NCI-H2227 (cell line): ENCODE measurements around the gene SNX17.
A peak's percentile ranks its signal among the peaks of the same experiment; 100 is the strongest.
"Not testable (repeated sequence)": the region's sequence is repeated elsewhere in the genome, so short reads cannot be mapped to it uniquely, and the experiment has no call there.

Experiments used
- DNase-seq: peaks from one replicate; lab custom pipeline; 2025; ENCODE audit not compliant: unreplicated experiment; lab: John Stamatoyannopoulos, UW

SNX17 gene, protein sequence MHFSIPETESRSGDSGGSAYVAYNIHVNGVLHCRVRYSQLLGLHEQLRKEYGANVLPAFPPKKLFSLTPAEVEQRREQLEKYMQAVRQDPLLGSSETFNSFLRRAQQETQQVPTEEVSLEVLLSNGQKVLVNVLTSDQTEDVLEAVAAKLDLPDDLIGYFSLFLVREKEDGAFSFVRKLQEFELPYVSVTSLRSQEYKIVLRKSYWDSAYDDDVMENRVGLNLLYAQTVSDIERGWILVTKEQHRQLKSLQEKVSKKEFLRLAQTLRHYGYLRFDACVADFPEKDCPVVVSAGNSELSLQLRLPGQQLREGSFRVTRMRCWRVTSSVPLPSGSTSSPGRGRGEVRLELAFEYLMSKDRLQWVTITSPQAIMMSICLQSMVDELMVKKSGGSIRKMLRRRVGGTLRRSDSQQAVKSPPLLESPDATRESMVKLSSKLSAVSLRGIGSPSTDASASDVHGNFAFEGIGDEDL

DNA sequence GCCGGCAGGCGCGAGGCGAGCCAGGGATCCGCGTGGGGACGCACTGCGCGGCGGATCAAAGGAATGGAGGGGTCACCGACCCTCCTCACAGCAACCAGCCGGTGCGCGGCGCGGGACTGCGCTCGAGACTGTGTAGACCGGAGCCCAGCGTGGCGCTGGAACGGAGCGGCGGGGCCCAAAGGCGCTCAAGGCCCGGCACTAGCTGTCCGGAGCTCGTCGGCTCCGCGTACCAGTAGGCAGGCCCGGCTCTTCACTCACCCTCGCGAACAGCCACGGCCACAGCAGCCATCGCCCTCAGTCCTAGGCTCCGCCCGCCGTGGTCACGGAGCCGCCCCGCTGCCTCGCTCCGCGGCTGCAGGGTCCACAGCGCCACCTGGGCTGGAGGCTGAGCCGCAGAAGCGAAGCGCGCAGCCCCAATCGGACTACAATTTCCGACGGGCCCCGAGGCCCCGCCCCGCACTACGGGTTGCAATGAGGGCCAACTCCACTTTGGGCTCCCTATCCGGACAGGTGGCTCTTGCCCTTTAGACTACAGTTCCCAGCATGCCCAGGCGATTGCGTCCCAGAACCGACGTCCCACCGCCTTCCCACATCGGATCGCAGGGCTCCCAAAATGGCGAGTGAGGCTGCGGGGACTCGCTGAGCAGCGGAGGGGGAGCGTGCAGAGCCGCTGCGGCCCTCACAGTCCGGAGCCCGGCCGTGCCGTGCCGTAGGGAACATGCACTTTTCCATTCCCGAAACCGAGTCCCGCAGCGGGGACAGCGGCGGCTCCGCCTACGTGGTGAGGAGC lies at the start of gene SNX17, which contains the start of gene EIF2B4:
Gene SNX17, plus strand, starts transcription at position 591 of the 790 bp plus-strand sequence. Its CDS starts 128 bp downstream, at position 719.
Gene EIF2B4, minus strand, starts transcription at position 313 of the 790 bp plus-strand sequence. Its CDS starts 24 bp downstream, at position 289.
- peak; percentile 99 for DNase-seq

DNA sequence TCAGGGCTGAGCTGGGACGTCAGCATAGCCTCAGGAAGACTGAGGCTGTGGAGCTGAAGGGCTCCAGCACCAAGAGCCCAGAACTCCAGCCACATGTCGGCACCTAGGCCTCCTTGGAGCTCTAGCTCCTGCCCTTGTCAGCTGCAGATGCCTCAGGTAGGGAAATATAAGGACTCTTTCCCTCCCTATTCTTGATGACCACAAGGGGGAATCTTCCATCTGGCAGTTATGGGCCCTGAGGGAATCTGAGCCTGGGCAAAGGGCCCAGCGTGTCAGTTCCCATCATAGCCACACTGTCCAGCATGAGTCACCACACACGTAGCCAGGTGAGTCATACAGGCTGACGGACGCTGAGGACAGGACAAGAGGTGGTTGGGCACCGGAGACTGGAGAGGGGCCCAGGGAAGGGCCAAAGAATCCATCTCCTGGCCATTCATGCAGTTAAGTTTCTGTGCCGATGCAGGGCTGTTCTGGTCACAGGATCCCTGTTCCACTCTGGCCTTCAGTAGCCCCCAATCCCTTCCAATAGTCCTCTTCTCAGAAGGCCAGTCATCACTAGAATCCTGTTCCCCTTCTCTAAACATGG lies 49.4 kb upstream of the SNX17 start:
- peak; percentile 35 for DNase-seq

DNA sequence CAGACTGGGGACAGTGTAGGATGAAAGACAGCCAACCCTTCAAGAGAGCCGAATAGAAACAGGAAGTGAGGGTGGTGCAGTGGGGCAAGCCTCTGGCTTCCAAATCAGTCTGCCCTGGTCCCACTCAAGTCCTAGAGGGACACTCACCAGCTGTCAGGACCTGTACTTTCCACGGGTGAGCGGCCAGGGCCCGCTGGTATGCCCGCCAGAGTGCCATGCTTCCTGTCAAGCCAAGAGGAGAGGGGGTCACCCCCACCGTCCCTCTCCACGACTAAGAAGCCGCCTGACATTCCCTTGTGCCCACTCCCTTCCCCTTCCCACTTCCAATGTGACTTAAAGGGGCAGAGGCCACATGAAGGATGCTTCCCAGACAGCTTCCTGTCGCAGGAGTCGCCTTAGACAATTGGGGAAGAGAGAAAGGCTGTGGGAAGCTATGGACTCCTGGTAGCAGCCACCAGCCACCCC lies 48.1 kb upstream of the SNX17 start:
- no peak for DNase-seq

DNA sequence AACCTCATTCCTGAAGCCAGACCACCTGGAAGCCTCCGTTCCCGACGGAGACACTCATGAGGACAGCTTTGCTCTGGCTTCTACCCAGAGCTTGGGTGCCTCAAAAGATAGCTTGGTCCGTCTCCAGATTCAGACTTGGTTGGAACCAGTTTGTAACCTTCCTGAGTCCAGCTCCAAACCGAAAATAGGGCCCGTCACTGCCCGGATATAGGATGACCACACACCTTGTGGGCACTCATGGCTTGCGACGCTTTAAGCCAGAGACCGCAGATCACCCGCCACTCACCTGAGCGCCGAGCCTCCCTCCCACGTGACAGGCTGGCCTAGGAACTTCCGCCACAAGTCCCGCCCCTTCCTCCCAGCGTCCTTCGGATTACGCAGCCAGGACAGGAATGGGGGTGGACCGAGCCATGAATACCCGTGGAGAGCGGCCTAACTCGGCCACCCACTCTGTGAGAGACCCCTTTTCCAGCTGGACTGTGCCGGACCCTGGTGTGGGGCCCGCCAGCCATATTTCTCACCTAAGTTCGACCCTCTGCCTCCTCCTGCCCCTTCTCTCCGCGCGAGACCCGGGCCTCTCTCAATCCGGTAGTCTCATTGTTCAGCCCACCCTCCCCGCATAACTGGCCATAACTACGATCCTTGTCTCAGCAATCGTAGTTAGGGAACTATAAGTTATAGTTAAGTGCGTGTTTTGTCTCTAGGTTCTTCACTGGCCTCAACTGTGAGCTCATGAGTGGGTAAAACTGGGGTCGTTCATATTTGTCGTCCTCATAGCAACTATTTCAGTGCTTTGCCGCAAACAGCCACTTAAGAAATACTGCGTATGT lies 47.4 kb upstream of the SNX17 start, which contains the start of gene MPV17:
Gene MPV17, minus strand, starts transcription at position 332 of the 830 bp plus-strand sequence. CDS start 580 bp downstream, outside the sequence.
- DNase-seq: peak; percentile 94

DNA sequence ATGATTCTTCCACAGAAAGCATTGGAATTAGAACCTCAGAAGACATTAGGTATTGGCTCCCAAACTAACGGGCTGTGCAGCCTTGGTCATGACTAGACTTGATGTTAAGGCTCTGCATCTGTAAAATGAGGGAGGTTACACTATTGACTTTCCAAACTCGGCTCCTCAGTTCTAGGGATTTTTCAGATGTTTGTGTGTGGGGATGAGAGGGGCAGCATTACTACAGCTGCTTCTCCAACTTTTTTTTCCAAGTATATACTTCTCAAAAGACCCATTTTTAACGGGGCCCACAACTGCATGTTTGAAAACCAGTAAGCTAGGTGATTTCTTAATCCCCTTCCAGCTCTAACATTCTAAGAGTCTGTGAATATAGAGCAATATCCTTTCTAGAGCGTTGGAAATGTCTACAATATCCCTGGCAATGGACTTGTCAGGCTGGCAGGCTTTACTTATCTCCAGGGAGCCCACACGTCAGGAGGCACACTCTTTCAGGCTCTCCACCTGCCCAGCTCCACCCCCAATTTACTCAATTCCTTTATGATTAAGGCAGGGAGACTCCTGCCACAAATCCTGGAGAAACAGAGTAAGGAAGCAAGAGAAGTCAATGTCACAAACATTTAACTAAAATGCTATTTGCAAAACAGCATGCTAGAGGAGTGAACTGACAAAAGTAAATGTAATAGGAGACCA lies 46.7 kb upstream of the SNX17 start:
- DNase-seq: peak; percentile 23

DNA sequence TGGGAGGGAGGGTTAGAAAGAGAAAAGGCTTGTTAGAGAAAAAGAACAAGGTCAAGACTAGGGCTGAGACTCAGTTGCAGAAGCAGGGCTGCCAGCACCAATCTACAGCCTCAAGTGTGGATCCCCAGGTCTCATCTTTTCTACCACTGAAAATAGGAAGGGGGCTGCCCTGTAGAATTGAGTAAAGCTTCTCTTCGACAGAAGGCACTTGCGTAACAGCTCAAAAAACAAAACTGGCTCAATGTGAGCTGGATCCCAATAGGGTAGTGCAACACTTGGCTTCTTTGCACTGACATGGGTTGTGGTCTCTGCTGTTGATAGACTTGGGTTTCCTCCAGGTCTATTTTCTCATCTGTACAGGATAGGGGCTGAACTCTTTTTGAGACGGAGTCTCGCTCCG lies 45.7 kb upstream of the SNX17 start:
- DNase-seq: no peak

DNA sequence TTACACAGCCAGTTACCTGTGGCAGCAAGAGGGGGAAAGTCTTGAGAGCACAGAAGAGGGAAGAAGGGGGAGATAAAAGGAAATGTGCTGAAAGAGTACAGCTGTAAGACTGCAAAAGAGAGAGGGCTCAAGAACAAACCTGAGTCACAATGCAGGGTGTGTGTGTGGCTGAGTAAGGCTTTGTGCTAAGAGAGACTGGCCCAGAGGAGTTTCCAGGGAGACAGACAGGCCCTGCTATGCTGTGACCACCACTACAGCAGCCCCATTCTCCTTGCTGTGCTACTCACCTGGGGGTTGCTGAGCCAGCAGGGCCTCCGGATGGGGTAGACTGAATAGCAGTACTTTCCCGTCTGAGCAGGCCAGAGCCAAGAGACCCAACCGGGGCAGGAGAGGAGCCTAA lies 35.1 kb upstream of the SNX17 start:
- no peak for DNase-seq

DNA sequence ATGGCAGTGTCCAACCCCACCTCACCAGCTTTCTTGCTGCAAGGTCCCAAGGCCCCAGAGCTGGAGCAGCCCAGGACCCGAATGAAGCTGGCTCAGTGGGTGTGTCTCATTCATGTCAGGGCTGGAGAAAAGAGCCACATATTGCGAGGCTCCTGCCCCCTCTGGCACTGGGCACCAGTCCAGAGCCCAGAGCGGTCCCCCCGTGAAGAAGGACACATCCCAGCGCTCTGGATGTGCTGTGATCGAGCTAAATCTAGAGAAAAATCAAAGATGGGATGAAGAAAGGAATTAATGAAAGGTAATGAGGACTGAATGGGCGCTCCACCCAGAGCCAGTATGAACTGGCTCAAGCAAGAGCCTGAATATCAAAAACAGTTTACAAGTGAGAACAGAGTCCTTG lies 34.2 kb upstream of the SNX17 start:
- no peak for DNase-seq

DNA sequence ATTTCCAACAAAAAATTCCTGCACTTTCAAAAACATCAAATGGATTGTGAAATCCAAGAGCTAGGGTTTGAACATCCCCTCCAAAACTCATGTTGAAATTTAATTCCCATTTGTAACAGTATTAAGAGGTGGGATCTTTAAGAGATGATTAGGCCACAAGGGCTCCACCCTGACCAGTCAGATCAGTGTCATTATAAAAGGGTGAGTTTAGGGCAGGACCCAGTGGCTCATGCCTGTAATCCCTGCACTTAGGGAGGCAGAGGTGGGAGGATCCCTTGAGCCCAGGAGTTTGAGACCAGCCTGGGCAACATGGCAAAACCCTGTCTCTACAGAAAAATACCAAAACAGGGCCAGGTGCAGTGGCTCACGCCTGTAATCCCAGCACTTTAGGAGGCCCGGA lies 22.8 kb upstream of the SNX17 start:
- no peak for DNase-seq

DNA sequence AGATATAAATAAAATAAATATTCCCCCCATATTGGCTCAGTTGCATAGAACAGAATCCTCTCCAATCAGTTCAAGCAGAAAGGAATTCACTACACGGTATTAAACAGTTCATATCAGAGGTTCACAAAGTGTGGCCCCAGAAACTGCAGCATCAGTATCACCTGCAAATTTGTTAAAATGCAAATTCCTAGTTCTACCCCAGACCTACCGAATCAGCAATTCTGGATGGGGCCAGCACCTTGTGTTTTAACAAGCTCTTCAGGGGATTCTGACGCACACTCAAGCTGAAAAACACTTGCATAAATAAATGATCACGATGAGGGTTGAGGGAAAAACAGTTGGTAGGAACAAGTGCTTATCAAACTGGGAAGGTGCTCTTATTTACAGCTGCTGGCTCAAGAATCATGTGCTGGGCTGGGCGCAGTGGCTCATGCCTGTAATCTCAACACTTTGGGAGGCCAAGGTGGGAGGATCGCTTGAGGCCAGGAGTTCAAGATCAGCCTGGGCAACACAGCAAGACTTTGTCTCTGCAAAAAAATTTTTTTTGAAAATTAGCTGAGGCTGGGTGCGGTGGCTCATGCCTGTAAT lies 20.2 kb upstream of the SNX17 start:
- DNase-seq: no peak

DNA sequence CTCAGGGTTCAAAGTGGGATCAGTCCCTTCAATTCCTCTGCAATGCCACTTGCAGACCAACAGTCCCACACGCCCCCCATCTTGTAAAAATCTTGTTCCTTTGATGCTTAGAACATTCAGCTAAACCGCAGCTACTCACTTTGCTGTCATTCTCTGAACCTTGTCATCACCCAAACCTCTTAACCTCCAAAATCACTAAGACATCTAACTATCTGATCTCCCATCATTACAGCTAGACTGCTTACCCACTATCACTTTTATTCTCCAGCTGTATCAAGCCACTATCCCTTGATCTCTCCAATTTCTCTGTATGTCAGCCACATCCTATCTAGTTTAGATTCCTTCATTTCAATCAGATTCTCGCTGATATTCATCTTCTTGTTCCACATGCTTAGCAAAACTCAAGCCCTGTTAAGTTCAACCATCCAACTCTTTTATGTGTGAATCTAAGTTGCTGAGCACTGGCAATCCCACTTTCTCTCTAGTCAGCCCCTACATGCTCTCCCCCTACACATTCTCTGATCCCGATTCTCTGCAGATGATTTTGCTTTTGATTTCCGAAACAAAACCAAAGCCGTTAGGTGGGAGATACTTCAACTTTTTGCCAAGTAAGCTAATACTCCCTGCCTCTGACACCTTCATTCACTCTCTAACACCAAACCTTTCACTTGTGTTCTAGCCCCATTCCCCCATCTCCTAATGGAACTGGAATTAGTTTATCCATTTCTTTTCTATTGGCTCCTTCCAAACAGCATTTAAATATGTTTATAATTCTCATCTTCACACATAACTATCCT lies 18.4 kb upstream of the SNX17 start:
- no peak for DNase-seq

DNA sequence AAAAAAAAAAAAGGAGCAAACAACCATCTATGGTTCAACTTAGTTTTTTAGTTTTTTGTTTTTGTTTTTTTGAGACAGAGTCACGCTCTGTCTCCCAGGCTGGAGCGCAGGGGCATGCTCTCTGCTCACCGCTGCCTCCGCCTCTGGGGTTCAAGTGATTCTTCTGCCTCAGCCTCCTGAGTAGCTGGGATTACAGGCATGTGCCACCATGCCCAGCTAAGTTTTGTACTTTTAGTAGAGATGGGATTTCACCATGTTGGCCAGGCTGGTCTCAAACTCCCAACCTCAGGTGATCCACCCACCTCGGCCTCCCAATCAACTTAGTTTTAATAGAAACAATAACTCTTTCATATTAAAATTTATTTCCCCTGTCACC lies 17.0 kb upstream of the SNX17 start:
- not testable (repeated sequence) for DNase-seq

DNA sequence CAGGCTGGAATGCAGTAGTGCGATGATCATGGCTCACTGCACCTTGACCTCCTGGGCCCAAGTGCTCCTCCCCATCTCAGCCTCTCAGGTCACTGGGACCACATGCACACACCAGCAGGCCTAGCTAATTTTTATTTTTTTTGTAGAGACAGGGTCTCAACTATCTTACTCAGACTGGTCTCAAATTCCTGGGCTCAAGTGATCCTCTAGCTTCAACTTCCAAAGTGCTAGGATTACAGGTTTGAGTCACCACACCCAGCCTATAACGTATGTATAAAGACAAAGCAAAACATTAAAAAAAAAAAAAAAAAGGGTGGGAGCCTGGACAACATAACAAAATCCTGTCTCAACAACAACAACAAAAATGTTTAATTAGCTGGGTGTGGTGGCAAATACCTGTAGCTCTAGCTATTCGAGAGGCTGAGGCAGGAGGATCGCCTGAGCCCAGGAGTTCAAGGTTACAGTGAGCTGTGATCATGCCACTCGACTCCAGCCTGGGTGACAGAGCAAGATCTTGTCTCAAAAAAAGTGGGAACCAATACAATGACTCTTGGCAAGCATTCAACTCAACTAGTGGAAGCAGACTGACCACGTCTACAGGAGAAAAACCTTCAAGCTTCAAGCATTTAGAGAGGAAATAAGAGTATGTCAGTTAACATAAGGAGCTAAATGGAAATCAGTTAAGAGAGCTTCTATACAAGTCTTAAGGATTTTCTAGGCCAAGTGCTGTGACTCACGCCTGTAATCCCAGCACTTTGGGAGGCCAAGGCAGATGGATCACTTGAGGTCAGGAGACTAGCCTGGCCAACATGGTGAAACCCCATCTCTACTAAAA lies 16.4 kb upstream of the SNX17 start:
- no peak for DNase-seq

DNA sequence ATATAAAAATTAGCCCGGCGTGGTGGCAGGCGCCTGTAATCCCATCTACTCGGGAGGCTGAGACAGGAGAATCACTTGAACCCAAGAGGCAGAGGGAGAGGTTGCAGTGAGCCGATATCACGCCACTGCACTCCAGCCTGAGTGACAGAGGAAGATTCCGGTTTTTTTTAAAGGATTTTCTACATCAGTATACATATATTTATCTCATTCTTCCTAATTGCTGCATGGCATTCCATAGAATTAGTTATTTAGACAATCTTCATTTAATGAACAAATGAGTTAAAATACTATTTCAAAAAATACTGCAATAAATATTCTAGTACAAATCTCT lies 15.9 kb upstream of the SNX17 start:
- DNase-seq: no peak

DNA sequence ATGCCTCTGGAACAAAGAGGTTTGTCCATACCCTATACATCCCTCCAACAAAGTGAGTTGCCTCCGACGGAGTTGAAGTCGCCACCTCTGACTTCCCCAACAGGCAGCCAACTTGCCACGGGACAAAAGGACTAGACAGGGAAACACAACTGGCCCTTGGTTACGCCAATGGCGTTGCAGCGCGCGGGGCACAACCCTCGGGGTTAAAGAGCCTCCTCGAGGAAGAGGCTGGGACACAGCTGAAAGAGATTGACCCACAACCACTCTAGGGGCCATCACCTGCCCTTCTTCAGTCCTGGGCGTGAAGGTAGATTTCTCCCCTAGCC lies 14.4 kb upstream of the SNX17 start:
- peak; percentile 71 for DNase-seq

DNA sequence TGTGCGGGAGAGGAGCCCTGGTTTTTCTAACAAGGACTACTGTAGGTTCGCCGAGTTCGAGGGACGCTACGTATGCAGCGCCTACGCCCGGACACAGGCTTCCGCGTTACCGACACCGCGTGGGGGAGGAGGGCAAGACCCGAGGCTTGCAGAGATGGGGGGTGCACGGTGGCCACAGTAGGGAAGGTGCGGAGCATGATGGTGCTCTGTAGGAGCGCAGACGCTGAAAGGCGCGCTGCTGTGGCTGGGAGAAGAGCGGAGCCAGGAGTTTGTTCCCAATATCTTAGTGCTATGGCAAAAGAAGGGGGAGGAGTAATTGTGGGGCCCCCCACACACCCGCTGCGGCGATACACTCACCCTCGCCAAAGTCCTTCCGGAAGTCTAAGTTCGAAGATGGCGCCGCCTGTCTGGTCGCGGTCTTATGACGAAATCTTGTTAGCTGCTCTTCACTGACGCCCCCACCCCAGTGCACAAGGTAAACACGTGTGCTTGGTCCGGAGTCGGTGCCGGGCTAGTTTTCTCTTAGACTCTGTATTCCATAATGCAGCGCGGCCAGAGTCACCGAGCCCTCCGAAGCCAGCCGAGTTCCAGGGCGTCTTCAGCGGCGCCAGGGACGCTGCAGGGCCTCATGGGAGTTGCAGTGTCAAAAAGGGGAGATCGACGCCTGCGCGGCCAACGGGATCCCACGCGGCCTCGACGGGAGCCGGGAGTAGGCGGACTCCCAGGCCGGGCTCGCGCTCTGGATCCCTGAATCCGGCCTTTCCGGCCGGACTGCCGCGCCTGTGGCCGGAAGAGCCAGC lies 13.8 kb upstream of the SNX17 start, which contains the start of gene GTF3C2:
Gene GTF3C2, minus strand, starts transcription at position 383 of the 800 bp plus-strand sequence. CDS start 13,210 bp downstream, outside the sequence.
- DNase-seq: peak; percentile 98
